ENCODE results near the gene HIVEP3. TPM values are rescaled to one million over a fixed set of nuclear protein-coding genes. Genes with fewer than 3 reads are reported as not detected.
A peak's percentile ranks its signal among the peaks of the same experiment; 100 is the strongest.

The HIVEP3 gene
- polyA plus RNA-seq, 1 donor (not counting 4 experiments of a cell fraction or from before 2014, with no cell fraction given): 1.1 TPM

- Histone ChIP-seq H3K9ac (ENCODE audit: control insufficient read depth, extremely low read depth, insufficient read depth, low read length) (no peak overlapping the region), H3K4me1 (ENCODE audit: control insufficient read depth, extremely low read depth, insufficient read depth, low read length) (peaks cover 17% of the 10 kb centered on the region), H2AFZ (ENCODE audit: control insufficient read depth, low read length) (no peak overlapping the region), H3K27me3 (ENCODE audit: control insufficient read depth, extremely low read depth, insufficient read depth, low read length) (no peaks in the 10 kb centered on the region), H3K27ac (ENCODE audit: control insufficient read depth, insufficient read depth, low read length) (no peak overlapping the region), H3K36me3 (ENCODE audit: control insufficient read depth in 2 of 2, extremely low read depth in 1 of 2, insufficient read depth in 2 of 2, low read length in 2 of 2) (no peaks in the 10 kb centered on the region), H3K9me3 (ENCODE audit: control insufficient read depth, low read depth, low read length) (no peaks in the 10 kb centered on the region), H3K4me2 (ENCODE audit: control insufficient read depth, extremely low read depth, insufficient read depth, low read depth, low read length) (no peak overlapping the region), H3K9me1 (ENCODE audit: control insufficient read depth, extremely low read depth, insufficient read depth, low read length) (peaks cover 2% of the 10 kb centered on the region), H4K20me1 (ENCODE audit: control insufficient read depth, extremely low read depth, insufficient read depth, low read length) (no peaks in the 10 kb centered on the region), H3K4me3 (ENCODE audit: control insufficient read depth in 2 of 3, extremely low read depth in 1 of 3, insufficient read depth in 2 of 3, low read depth in 1 of 3, low read length in 3 of 3) (no peak overlapping the region), H3K79me2 (ENCODE audit: control insufficient read depth, insufficient read depth, low read length) (no peaks in the 10 kb centered on the region)
- DNase-seq (ENCODE audit: low read depth, low spot score): no peak
- dilution Hi-C loops (cut with MboI; ENCODE audit: extremely low pct_ligation_motif_present, low sequenced_read_pairs): no loop called here
- FAIRE-seq: no peak
- TF ChIP-seq, protein P1, sequence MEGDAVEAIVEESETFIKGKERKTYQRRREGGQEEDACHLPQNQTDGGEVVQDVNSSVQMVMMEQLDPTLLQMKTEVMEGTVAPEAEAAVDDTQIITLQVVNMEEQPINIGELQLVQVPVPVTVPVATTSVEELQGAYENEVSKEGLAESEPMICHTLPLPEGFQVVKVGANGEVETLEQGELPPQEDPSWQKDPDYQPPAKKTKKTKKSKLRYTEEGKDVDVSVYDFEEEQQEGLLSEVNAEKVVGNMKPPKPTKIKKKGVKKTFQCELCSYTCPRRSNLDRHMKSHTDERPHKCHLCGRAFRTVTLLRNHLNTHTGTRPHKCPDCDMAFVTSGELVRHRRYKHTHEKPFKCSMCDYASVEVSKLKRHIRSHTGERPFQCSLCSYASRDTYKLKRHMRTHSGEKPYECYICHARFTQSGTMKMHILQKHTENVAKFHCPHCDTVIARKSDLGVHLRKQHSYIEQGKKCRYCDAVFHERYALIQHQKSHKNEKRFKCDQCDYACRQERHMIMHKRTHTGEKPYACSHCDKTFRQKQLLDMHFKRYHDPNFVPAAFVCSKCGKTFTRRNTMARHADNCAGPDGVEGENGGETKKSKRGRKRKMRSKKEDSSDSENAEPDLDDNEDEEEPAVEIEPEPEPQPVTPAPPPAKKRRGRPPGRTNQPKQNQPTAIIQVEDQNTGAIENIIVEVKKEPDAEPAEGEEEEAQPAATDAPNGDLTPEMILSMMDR (optimal IDR thresholded peaks at IDR 0.05 in 1 of 3, IDR thresholded peaks at IDR 0.05 in 1 of 3, conservative IDR thresholded peaks at IDR 0.05 in 1 of 3; ENCODE audit: extremely low read depth in 1 of 3, insufficient read depth in 2 of 3, low read length in 3 of 3): peak in 1 of 3 experiments; percentile 32
- no peak for TF ChIP-seq EZH2 (IDR thresholded peaks at IDR 0.05; ENCODE audit: low read length)
Measured at GRCh38 chr1:41762251-41762650, 156.5 kb downstream of the HIVEP3 start.

DNA sequence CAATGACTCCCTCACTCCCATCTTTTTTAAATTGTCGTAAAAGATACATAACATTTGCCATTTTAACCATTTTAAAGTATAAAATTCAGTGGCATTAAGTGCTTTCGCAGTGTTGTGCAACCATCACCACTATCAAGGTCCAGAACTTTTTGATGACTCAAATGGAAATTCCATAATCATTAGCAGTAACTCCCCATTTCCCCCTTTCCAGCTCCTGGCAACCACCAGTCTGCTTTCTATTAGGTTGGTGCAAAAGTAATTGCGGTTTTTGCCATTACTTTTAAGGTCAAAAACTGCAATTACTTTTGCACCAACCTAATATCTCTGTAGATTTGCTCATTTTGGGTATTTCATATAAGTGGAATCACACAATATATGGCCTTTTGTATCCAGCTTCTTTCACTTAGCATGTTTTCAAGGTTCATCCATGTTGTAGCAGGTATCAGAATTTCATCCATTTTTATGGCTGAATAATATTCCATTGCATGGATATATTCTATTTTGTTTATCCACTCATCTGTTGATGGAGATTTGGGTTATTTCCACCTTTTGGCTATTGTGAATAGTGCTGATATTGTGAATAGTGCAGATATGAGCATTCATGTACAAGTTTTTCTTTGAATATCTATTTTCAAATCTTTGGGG is 159.7 kb downstream of the HIVEP3 start:
- H3K27ac ChIP-seq (ENCODE audit: control insufficient read depth, insufficient read depth, low read length): no peak overlapping the region
- H4K20me1 ChIP-seq (ENCODE audit: control insufficient read depth, extremely low read depth, insufficient read depth, low read length): no peaks in the 10 kb centered on the region
- H3K36me3 ChIP-seq (ENCODE audit: control insufficient read depth in 2 of 2, extremely low read depth in 1 of 2, insufficient read depth in 2 of 2, low read length in 2 of 2): no peaks in the 10 kb centered on the region
- H3K79me2 ChIP-seq (ENCODE audit: control insufficient read depth, insufficient read depth, low read length): no peaks in the 10 kb centered on the region
- no peaks in the 10 kb centered on the region for H3K9me1 ChIP-seq (ENCODE audit: control insufficient read depth, extremely low read depth, insufficient read depth, low read length)
- no peaks in the 10 kb centered on the region for H3K9me3 ChIP-seq (ENCODE audit: control insufficient read depth, low read depth, low read length)
- no peak for TF ChIP-seq EZH2 (IDR thresholded peaks at IDR 0.05; ENCODE audit: low read length)
- dilution Hi-C loops (cut with MboI; ENCODE audit: extremely low pct_ligation_motif_present, low sequenced_read_pairs): no loop called here
- FAIRE-seq: peak; percentile 68
- no peak overlapping the region for H3K4me2 ChIP-seq (ENCODE audit: control insufficient read depth, extremely low read depth, insufficient read depth, low read depth, low read length)
- DNase-seq (ENCODE audit: low read depth, low spot score): no peak
- no peaks in the 10 kb centered on the region for H3K27me3 ChIP-seq (ENCODE audit: control insufficient read depth, extremely low read depth, insufficient read depth, low read length)
- H2AFZ ChIP-seq (ENCODE audit: control insufficient read depth, low read length): no peak overlapping the region
- H3K4me3 ChIP-seq (ENCODE audit: control insufficient read depth in 2 of 3, extremely low read depth in 1 of 3, insufficient read depth in 2 of 3, low read depth in 1 of 3, low read length in 3 of 3): no peak overlapping the region
- H3K4me1 ChIP-seq (ENCODE audit: control insufficient read depth, extremely low read depth, insufficient read depth, low read length): peaks cover 10% of the 10 kb centered on the region
- no peak overlapping the region for H3K9ac ChIP-seq (ENCODE audit: control insufficient read depth, extremely low read depth, insufficient read depth, low read length)

- TF ChIP-seq, protein P1 (optimal IDR thresholded peaks at IDR 0.05 in 1 of 3, IDR thresholded peaks at IDR 0.05 in 1 of 3, conservative IDR thresholded peaks at IDR 0.05 in 1 of 3; ENCODE audit: extremely low read depth in 1 of 3, insufficient read depth in 2 of 3, low read length in 3 of 3): no peak
- no peak for TF ChIP-seq EZH2 (IDR thresholded peaks at IDR 0.05; ENCODE audit: low read length)
- Histone ChIP-seq H3K9ac (ENCODE audit: control insufficient read depth, extremely low read depth, insufficient read depth, low read length) (no peak overlapping the region), H4K20me1 (ENCODE audit: control insufficient read depth, extremely low read depth, insufficient read depth, low read length) (no peaks in the 10 kb centered on the region), H3K9me3 (ENCODE audit: control insufficient read depth, low read depth, low read length) (no peaks in the 10 kb centered on the region), H2AFZ (ENCODE audit: control insufficient read depth, low read length) (no peak overlapping the region), H3K4me2 (ENCODE audit: control insufficient read depth, extremely low read depth, insufficient read depth, low read depth, low read length) (no peak overlapping the region), H3K36me3 (ENCODE audit: control insufficient read depth in 2 of 2, extremely low read depth in 1 of 2, insufficient read depth in 2 of 2, low read length in 2 of 2) (no peaks in the 10 kb centered on the region), H3K27ac (ENCODE audit: control insufficient read depth, insufficient read depth, low read length) (no peak overlapping the region), H3K79me2 (ENCODE audit: control insufficient read depth, insufficient read depth, low read length) (no peaks in the 10 kb centered on the region), H3K27me3 (ENCODE audit: control insufficient read depth, extremely low read depth, insufficient read depth, low read length) (no peaks in the 10 kb centered on the region), H3K9me1 (ENCODE audit: control insufficient read depth, extremely low read depth, insufficient read depth, low read length) (no peaks in the 10 kb centered on the region), H3K4me3 (ENCODE audit: control insufficient read depth in 2 of 3, extremely low read depth in 1 of 3, insufficient read depth in 2 of 3, low read depth in 1 of 3, low read length in 3 of 3) (no peak overlapping the region), H3K4me1 (ENCODE audit: control insufficient read depth, extremely low read depth, insufficient read depth, low read length) (peaks cover 10% of the 10 kb centered on the region)
- dilution Hi-C loops (cut with MboI; ENCODE audit: extremely low pct_ligation_motif_present, low sequenced_read_pairs): no loop called here
- no peak for DNase-seq (ENCODE audit: low read depth, low spot score)
- FAIRE-seq: peak; percentile 67
Measured at GRCh38 chr1:41758500-41758899, 160.2 kb downstream of the HIVEP3 start.

Measured in keratinocyte (primary cell).